ENCODE measurements around the gene PHF21A. TPM values are rescaled to one million over a fixed set of nuclear protein-coding genes. Genes with fewer than 3 reads are reported as not detected.

Gene PHF21A
- total RNA-seq, 1 donor from 2014 or later: 45.4 TPM

- DNase-seq (no peak), ATAC-seq (no peak)
- H3K4me3 ChIP-seq: no peak overlapping the region
- H3K9me3 ChIP-seq: no peaks in the 10 kb centered on the region
- H3K27ac ChIP-seq: no peak overlapping the region
- no peaks in the 10 kb centered on the region for H3K36me3 ChIP-seq
- intact Hi-C loops (cut with DNase I): no loop called here
- H3K27me3 ChIP-seq: peaks cover 10% of the 10 kb centered on the region
- H3K4me1 ChIP-seq: no peaks in the 10 kb centered on the region
- TF ChIP-seq CTCF (IDR thresholded peaks at IDR 0.05): no peak
Observed at GRCh38 chr11:46142561-46142960, 21.3 kb upstream of the PHF21A start.

GRCh38 chr11:46141597-46141996, 20.3 kb upstream of the PHF21A start:
- Histone ChIP-seq H3K4me1 (no peaks in the 10 kb centered on the region), H3K27ac (no peak overlapping the region), H3K27me3 (peaks cover 10% of the 10 kb centered on the region), H3K36me3 (no peaks in the 10 kb centered on the region), H3K9me3 (no peaks in the 10 kb centered on the region), H3K4me3 (no peak overlapping the region)
- DNase-seq: no peak
- no peak for TF ChIP-seq CTCF (IDR thresholded peaks at IDR 0.05)
- intact Hi-C loops (cut with DNase I): no loop called here
- ATAC-seq: no peak

- TF ChIP-seq CTCF (IDR thresholded peaks at IDR 0.05): no peak
- intact Hi-C loops (cut with DNase I): no loop called here
Observed at GRCh38 chr11:46134540-46134939, 13.3 kb upstream of the PHF21A start.

GRCh38 chr11:46134061-46134460, 12.8 kb upstream of the PHF21A start:
- DNase-seq: no peak
- intact Hi-C loops (cut with DNase I): no loop called here

More at GRCh38 chr11:46134540-46134939, 13.3 kb upstream of the PHF21A start:
- Histone ChIP-seq H3K4me3 (no peak overlapping the region), H3K27me3 (peaks cover 6% of the 10 kb centered on the region), H3K27ac (no peak overlapping the region), H3K9me3 (no peaks in the 10 kb centered on the region), H3K36me3 (no peaks in the 10 kb centered on the region), H3K4me1 (no peaks in the 10 kb centered on the region)
- ATAC-seq (no peak), DNase-seq (no peak)

GRCh38 chr11:46133119-46133518, 11.9 kb upstream of the PHF21A start:
- no peaks in the 10 kb centered on the region for H3K9me3 ChIP-seq
- no peak for TF ChIP-seq CTCF (IDR thresholded peaks at IDR 0.05)
- no peak overlapping the region for H3K27ac ChIP-seq
- no peaks in the 10 kb centered on the region for H3K27me3 ChIP-seq
- intact Hi-C loops (cut with DNase I): no loop called here
- H3K4me1 ChIP-seq: no peaks in the 10 kb centered on the region
- ATAC-seq (no peak), DNase-seq (no peak)
- no peaks in the 10 kb centered on the region for H3K36me3 ChIP-seq
- H3K4me3 ChIP-seq: no peak overlapping the region

More at GRCh38 chr11:46134061-46134460, 12.8 kb upstream of the PHF21A start:
- no peak overlapping the region for H3K4me3 ChIP-seq
- H3K27me3 ChIP-seq: peaks cover 6% of the 10 kb centered on the region
- H3K9me3 ChIP-seq: no peaks in the 10 kb centered on the region
- no peak for TF ChIP-seq CTCF (IDR thresholded peaks at IDR 0.05)
- no peak for ATAC-seq
- H3K36me3 ChIP-seq: no peaks in the 10 kb centered on the region
- no peaks in the 10 kb centered on the region for H3K4me1 ChIP-seq
- no peak overlapping the region for H3K27ac ChIP-seq

GRCh38 chr11:46130286-46130940, 9.2 kb upstream of the PHF21A start:
- ATAC-seq: no peak
- intact Hi-C loops (cut with DNase I): no loop called here
- H3K36me3 ChIP-seq: no peaks in the 10 kb centered on the region
- no peak overlapping the region for H3K4me3 ChIP-seq
- no peaks in the 10 kb centered on the region for H3K9me3 ChIP-seq
- no peak overlapping the region for H3K27ac ChIP-seq
- H3K4me1 ChIP-seq: no peaks in the 10 kb centered on the region
- no peaks in the 10 kb centered on the region for H3K27me3 ChIP-seq
- no peak for TF ChIP-seq CTCF (IDR thresholded peaks at IDR 0.05)
- DNase-seq: no peak
